Tibial artery (tissue), 4 donors: ENCODE results near the gene TUBB4A.

Experiments used
- DNase-seq, 2 donors: peaks; one replicate each; pipeline ENCODE4 v3.0.0-alpha.2; 2019
- H3K27ac ChIP-seq, 2 donors: fragments of 200-600 bp; sonication (generic) in 1 of 2; 1 replicate in 1 of 2; 2 replicates in 1 of 2; pipeline ENCODE4 v1.5.1; 2018 to 2019; ENCODE audit warnings: mild to moderate bottlenecking in 1 of 2
- H3K27me3 ChIP-seq, 2 donors: fragments of 200-600 bp; sonication (generic) in 1 of 2; one replicate each; pipeline versions ENCODE4 v1.5.1 to v1.6.0; 2016 to 2019
- H3K36me3 ChIP-seq, 3 donors: fragments of 200-600 bp; sonication (generic) in 2 of 3; one replicate each; pipeline ENCODE4 v1.5.1; 2016 to 2019; ENCODE audit warnings: mild to moderate bottlenecking in 2 of 3
- H3K4me1 ChIP-seq, 4 donors: fragments of 200-600 bp; sonication (generic) in 2 of 4; 1 replicate in 3 of 4; 2 replicates in 1 of 4; pipeline ENCODE4 v1.5.1; 2016 to 2019
- H3K4me3 ChIP-seq, 2 donors: fragments of 200-600 bp; sonication (generic) in 1 of 2; 1 replicate in 1 of 2; 2 replicates in 1 of 2; pipeline ENCODE4 v1.5.1; 2018 to 2019; ENCODE audit warnings: mild to moderate bottlenecking in 2 of 2
- H3K9me3 ChIP-seq, 3 donors: fragments of 200-600 bp; sonication (generic) in 1 of 3; one replicate each; pipeline ENCODE4 v1.5.1; 2016 to 2019
- intact Hi-C: fragments of 100-400 bp; cut with DNase I; formaldehyde crosslinking; loops from one replicate; pipeline ENCODE4 v1.15.0; 2023; ENCODE audit warnings: low total_unique reads
- TF ChIP-seq, protein P1 (sequence below), 2 experiments: fragments of 200-600 bp in 1 of 2; fragments of 450-650 bp in 1 of 2; IDR thresholded peaks; one replicate each; pipeline ENCODE4 v1.5.1; 2017 to 2019; ENCODE audit warnings: antibody characterized with exemption in 2 of 2, mild to moderate bottlenecking in 1 of 2, moderate library complexity in 1 of 2

TUBB4A gene

DNA sequence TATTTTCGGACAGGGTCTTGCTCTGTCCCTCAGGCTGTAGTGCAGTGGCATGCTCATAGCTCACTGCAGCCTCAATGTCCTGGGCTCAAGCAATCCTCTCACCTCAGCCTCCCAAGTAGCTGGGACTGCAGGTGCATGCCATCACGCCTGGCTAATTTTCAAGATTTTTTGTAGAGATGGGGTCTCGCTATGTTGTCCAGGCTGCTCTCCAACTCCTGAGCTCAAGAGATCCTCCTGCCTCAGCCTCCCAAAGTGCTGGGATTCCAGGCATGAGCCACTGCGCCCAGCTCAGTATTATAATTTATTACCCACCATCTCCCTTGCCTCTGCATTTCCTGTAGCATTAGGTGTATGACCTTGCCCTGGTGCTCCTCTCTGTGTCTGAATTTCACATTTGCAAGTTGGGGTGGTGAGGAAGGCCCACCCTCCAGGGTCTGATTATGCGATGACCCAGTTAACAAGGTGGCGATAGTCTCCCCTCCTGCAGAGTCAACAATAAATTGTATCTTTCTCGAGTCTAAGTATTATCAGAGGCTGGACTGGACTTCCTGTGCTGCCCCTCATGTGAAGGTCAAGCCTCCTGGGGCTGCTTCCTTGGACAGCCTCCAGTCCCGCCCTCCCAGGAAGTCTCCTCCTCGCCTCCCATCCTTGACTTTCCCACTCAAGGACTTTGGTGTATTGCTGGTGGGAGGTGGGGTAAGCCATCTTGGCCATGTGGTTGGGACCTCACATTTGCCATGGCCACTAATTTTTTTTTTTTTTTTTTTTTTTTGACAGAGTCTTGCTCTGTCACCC lies 1.5 kb upstream of the TUBB4A start:
- TF ChIP-seq, protein P1, sequence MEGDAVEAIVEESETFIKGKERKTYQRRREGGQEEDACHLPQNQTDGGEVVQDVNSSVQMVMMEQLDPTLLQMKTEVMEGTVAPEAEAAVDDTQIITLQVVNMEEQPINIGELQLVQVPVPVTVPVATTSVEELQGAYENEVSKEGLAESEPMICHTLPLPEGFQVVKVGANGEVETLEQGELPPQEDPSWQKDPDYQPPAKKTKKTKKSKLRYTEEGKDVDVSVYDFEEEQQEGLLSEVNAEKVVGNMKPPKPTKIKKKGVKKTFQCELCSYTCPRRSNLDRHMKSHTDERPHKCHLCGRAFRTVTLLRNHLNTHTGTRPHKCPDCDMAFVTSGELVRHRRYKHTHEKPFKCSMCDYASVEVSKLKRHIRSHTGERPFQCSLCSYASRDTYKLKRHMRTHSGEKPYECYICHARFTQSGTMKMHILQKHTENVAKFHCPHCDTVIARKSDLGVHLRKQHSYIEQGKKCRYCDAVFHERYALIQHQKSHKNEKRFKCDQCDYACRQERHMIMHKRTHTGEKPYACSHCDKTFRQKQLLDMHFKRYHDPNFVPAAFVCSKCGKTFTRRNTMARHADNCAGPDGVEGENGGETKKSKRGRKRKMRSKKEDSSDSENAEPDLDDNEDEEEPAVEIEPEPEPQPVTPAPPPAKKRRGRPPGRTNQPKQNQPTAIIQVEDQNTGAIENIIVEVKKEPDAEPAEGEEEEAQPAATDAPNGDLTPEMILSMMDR (IDR thresholded peaks at IDR 0.05) = no peak
- Histone ChIP-seq H3K27me3 (peaks cover 0 to 61% of the 10 kb centered on the region in 2 donors), H3K4me1 (peaks cover 0 to 14% (median 9%) of the 10 kb centered on the region in 4 donors), H3K4me3 (no peak overlapping the region), H3K9me3 (no peaks in the 10 kb centered on the region), H3K27ac (no peak overlapping the region), H3K36me3 (no peaks in the 10 kb centered on the region)
- DNase-seq = no peak
- intact Hi-C loops = no loop called here

DNA sequence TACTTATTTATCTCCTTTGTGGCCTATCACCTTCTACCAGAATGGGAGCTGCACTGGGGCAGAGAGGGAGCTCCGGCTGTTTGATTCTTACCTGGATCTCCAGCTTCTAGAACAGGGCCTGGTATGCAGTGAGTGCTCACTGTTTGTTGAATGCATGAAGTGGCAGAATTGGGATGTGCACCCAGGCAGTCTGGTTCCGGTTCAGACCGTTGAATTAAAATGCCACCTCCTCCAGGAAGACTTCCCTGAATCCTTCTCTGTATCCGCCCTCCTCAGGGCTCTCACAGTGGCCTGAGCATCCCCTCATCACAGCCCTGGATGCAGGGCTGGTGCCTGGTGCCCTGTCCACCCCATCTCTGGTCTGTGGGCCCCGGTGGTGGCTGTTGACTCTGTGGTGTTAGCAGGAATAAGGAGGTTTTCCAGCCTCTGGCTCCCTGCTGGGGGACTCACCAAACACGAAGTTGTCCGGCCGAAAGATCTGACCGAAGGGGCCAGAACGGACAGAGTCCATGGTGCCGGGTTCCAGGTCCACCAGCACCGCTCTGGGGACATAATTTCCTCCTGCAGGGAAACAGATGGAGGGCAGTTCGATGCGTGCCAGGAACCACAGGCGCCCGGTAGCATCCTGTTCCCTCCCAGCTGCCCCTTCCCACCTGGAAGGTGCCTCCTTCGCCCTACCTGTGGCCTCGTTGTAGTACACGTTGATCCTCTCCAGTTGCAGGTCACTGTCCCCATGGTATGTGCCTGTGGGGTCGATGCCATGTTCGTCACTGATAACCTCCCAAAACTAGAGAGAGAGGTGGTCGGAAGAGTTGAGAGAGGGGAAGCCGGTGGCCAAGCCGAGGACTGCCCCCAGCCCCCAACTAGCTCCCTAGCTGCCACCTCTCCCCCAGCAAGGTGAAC lies 1.0 kb downstream of the TUBB4A start:
- peaks cover 0 to 14% (median 9%) of the 10 kb centered on the region in 4 donors for H3K4me1 ChIP-seq
- DNase-seq = no peak
- H3K27ac ChIP-seq = no peak overlapping the region
- TF ChIP-seq, protein P1 (IDR thresholded peaks at IDR 0.05) = no peak
- no peaks in the 10 kb centered on the region for H3K36me3 ChIP-seq
- peaks cover 0 to 54% of the 10 kb centered on the region in 2 donors for H3K27me3 ChIP-seq
- no peaks in the 10 kb centered on the region for H3K9me3 ChIP-seq
- H3K4me3 ChIP-seq = no peak overlapping the region
- intact Hi-C loops = no loop called here

DNA sequence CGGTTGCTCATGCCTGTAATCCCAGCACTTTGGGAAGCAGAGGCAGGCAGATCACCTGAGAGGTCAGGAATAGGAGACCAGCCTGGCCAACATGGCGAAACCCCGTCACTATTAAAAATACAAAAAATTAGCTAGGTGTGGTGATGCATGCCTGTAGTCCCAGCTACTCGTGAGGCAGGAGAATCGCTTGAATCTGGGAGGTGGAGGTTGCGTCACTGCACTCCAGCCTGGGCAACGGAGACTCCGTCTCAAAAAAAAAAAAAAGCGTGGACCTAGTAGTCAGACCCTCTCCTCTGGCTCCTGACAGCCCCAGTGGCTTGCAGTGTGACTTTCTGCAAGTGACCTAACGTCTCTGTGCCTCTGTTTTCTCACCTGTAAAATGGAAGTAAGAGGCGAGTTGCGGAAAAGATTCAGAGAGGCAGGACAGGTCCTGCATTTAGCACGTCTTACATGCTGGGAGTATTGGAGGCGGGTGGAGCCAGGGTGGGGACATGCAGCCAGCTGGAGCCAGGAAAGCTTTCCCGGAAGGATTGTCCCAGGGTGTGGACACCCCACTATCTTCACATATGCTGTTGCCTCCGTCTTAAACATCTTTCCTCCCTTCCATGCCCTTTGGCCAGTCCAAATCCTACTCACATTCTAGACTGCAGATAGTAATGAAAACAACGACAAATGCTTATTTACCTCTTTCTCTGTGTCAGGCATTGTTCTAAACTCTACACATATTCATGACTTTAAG lies 2.9 kb downstream of the TUBB4A start:
- DNase-seq = no peak
- intact Hi-C loops = no loop called here

DNA sequence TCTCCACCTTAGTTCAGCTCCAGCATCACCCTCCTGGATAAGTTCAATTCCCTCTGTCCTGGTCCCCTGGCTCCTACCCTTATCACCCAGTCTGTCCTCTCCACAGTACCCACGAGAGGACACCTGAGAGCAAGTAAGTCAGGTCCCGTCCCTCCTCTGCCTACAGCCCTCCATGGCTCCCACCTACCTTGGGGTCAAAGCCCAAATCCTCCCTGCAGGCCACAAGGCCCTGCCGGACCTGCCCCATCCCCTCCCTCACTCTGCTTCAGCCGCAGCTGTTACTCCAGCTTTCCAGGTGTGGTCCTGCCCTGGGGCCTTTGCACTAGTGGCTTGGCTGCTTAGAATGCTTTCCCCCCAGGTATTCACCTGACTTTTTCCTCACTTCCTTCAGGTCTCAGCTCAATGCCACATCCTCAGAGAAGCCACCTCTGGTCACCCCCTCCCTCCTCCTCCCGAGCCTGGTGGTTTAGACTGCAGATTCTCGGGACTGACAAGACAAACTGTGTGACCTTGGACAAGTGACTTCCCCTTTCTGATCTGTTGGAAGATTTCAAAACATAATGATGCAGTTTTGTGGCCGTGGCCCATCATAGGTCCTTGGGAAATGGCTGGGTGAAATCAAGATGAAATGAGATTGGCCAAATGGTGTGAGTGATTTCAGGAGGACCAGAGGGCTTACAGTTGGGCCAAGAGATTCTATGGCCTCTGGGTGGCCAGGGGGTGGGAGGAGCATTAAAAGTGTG lies 3.6 kb downstream of the TUBB4A start:
- H3K27me3 ChIP-seq = peaks cover 0 to 42% of the 10 kb centered on the region in 2 donors
- no peak overlapping the region for H3K4me3 ChIP-seq

More for the DNA sequence above, 2.9 kb downstream of the TUBB4A start:
- TF ChIP-seq, protein P1 (IDR thresholded peaks at IDR 0.05) = no peak
- H3K36me3 ChIP-seq = no peaks in the 10 kb centered on the region
- peaks cover 0 to 14% (median 9%) of the 10 kb centered on the region in 4 donors for H3K4me1 ChIP-seq
- H3K4me3 ChIP-seq = no peak overlapping the region
- H3K27me3 ChIP-seq = peaks cover 0 to 49% of the 10 kb centered on the region in 2 donors
- H3K27ac ChIP-seq = no peak overlapping the region
- H3K9me3 ChIP-seq = no peaks in the 10 kb centered on the region

More for the DNA sequence above, 3.6 kb downstream of the TUBB4A start:
- H3K27ac ChIP-seq = no peak overlapping the region
- H3K4me1 ChIP-seq = peaks cover 0 to 14% (median 9%) of the 10 kb centered on the region in 4 donors
- no peaks in the 10 kb centered on the region for H3K36me3 ChIP-seq
- DNase-seq = no peak
- TF ChIP-seq, protein P1 (IDR thresholded peaks at IDR 0.05) = no peak
- no peaks in the 10 kb centered on the region for H3K9me3 ChIP-seq
- intact Hi-C loops = no loop called here
